Liver (tissue), 3 donors: ENCODE data around the gene KDM5B.

Source experiments
- EGR1 ChIP-seq, 2 donors: IDR thresholded peaks; 2 replicates each; pipeline ENCODE4 v1.6.1; 2016 to 2018; ENCODE audit warnings: antibody characterized with exemption in 2 of 2, low read depth in 2 of 2
- FOXA1 ChIP-seq: IDR thresholded peaks from 2 replicates; pipeline ENCODE4 v1.6.1; 2016; ENCODE audit warnings: antibody characterized with exemption
- GABPA ChIP-seq, 2 donors: IDR thresholded peaks in 1 of 2; conservative IDR thresholded peaks in 1 of 2; 2 replicates each; pipeline ENCODE4 v1.6.1; 2016; ENCODE audit warnings: antibody characterized with exemption in 2 of 2, mild to moderate bottlenecking in 1 of 2, moderate library complexity in 1 of 2
- NR2F2 ChIP-seq: IDR thresholded peaks from 2 replicates; pipeline ENCODE4 v1.6.1; 2016; ENCODE audit warnings: antibody characterized with exemption
- RAD21 ChIP-seq, 2 donors: IDR thresholded peaks; 2 replicates each; pipeline ENCODE4 v1.6.1; 2016; ENCODE audit warnings: antibody characterized with exemption in 2 of 2, mild to moderate bottlenecking in 2 of 2
- RXRA ChIP-seq, 2 donors: IDR thresholded peaks; 2 replicates each; pipeline ENCODE4 v1.6.1; 2017 to 2018; ENCODE audit warnings: antibody characterized with exemption in 2 of 2, mild to moderate bottlenecking in 1 of 2
- TAF1 ChIP-seq: conservative IDR thresholded peaks from 2 replicates; pipeline ENCODE4 v1.6.1; 2016; ENCODE audit warnings: antibody characterized with exemption, mild to moderate bottlenecking
- YY1 ChIP-seq: IDR thresholded peaks from 2 replicates; pipeline ENCODE4 v1.6.1; 2016; ENCODE audit warnings: antibody characterized with exemption, mild to moderate bottlenecking
- TF ChIP-seq, protein P1 (sequence below): IDR thresholded peaks from 2 replicates; pipeline ENCODE4 v1.6.1; 2016; ENCODE audit warnings: antibody characterized with exemption
- TF ChIP-seq, protein P2 (sequence below): fragments of 150-350 bp; IDR thresholded peaks from 2 replicates; pipeline ENCODE4 v1.5.1; 2017; ENCODE audit warnings: improper control_type of control experiment, low read depth, low read length; ENCODE audit not compliant: missing input control
- TF ChIP-seq, protein P3 (sequence below): IDR thresholded peaks from 2 replicates; pipeline ENCODE4 v1.6.1; 2016; ENCODE audit warnings: antibody characterized with exemption
- TF ChIP-seq, protein P4 (sequence below): IDR thresholded peaks from 2 replicates; pipeline ENCODE4 v1.6.1; 2016; ENCODE audit warnings: antibody characterized with exemption, mild to moderate bottlenecking
- donor health status: healthy.
- donor health status: healthy.

DNA sequence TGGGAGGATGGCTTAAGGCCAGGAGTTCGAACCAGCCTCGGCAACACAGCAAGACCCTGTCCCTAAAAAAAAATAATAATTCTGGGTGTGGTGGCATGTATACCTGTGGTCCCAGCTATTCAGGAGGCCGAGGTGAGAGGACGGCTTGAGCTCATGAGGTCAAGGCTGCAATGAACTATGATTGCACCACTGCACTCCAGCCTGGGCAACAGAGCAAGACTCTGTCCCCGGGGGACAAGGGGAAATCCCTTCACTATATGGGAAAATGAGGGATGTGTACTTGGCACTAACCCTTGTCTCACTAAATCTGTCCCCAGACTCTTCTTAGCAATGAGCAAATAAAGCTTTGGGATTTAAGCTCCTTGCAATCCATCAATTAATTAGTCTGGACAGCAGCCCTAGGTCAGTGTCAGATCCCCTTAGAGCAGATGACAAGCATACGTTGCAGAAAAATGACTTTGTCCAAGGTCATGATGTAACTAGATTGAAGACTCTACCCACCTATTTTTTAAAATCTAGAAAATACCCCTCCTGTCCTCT is 9.4 kb downstream of the KDM5B start:
- TF ChIP-seq, protein P1, sequence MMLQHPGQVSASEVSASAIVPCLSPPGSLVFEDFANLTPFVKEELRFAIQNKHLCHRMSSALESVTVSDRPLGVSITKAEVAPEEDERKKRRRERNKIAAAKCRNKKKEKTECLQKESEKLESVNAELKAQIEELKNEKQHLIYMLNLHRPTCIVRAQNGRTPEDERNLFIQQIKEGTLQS = no peak
- TF ChIP-seq, protein P2, sequence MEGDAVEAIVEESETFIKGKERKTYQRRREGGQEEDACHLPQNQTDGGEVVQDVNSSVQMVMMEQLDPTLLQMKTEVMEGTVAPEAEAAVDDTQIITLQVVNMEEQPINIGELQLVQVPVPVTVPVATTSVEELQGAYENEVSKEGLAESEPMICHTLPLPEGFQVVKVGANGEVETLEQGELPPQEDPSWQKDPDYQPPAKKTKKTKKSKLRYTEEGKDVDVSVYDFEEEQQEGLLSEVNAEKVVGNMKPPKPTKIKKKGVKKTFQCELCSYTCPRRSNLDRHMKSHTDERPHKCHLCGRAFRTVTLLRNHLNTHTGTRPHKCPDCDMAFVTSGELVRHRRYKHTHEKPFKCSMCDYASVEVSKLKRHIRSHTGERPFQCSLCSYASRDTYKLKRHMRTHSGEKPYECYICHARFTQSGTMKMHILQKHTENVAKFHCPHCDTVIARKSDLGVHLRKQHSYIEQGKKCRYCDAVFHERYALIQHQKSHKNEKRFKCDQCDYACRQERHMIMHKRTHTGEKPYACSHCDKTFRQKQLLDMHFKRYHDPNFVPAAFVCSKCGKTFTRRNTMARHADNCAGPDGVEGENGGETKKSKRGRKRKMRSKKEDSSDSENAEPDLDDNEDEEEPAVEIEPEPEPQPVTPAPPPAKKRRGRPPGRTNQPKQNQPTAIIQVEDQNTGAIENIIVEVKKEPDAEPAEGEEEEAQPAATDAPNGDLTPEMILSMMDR = no peak
- TF ChIP-seq EGR1 (IDR thresholded peaks at IDR 0.05; ENCODE audit: low read depth in 2 of 2) = no peak
- no peak for TF ChIP-seq RAD21 (IDR thresholded peaks at IDR 0.05)
- no peak for TF ChIP-seq GABPA (IDR thresholded peaks at IDR 0.05 in 1 of 2, conservative IDR thresholded peaks at IDR 0.05 in 1 of 2)
- TF ChIP-seq YY1 = no peak
- TF ChIP-seq, protein P3, sequence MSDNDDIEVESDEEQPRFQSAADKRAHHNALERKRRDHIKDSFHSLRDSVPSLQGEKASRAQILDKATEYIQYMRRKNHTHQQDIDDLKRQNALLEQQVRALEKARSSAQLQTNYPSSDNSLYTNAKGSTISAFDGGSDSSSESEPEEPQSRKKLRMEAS = no peak
- TF ChIP-seq FOXA1 = no peak
- TF ChIP-seq, protein P4, sequence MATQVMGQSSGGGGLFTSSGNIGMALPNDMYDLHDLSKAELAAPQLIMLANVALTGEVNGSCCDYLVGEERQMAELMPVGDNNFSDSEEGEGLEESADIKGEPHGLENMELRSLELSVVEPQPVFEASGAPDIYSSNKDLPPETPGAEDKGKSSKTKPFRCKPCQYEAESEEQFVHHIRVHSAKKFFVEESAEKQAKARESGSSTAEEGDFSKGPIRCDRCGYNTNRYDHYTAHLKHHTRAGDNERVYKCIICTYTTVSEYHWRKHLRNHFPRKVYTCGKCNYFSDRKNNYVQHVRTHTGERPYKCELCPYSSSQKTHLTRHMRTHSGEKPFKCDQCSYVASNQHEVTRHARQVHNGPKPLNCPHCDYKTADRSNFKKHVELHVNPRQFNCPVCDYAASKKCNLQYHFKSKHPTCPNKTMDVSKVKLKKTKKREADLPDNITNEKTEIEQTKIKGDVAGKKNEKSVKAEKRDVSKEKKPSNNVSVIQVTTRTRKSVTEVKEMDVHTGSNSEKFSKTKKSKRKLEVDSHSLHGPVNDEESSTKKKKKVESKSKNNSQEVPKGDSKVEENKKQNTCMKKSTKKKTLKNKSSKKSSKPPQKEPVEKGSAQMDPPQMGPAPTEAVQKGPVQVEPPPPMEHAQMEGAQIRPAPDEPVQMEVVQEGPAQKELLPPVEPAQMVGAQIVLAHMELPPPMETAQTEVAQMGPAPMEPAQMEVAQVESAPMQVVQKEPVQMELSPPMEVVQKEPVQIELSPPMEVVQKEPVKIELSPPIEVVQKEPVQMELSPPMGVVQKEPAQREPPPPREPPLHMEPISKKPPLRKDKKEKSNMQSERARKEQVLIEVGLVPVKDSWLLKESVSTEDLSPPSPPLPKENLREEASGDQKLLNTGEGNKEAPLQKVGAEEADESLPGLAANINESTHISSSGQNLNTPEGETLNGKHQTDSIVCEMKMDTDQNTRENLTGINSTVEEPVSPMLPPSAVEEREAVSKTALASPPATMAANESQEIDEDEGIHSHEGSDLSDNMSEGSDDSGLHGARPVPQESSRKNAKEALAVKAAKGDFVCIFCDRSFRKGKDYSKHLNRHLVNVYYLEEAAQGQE = no peak
- TF ChIP-seq NR2F2 = no peak
- no peak for TF ChIP-seq TAF1
- TF ChIP-seq RXRA (IDR thresholded peaks at IDR 0.05) = no peak
